ENCODE measurements around the gene KRT76.

- TF ChIP-seq CTCF (IDR thresholded peaks at IDR 0.05 in 8 of 11, conservative IDR thresholded peaks at IDR 0.05 in 3 of 11), result no peak
- no peak for TF ChIP-seq POLR2A (IDR thresholded peaks at IDR 0.05)
- no peak for TF ChIP-seq POLR2AphosphoS5 (IDR thresholded peaks at IDR 0.05)
Measured at GRCh38 chr12:52759695-52760094, 17.4 kb downstream of the KRT76 start.

All from spleen (tissue), 7 donors.